ENCODE measurements around the gene CDH1.

Gene CDH1

GRCh38 chr16:68866933-68867332, 129.8 kb downstream of the CDH1 start:
- no peak for DNase-seq

- DNase-seq: no peak
These were observed 132.5 kb downstream of the CDH1 start for GRCh38 chr16:68869492-68870088.

- no peak for DNase-seq
These were observed 136.8 kb downstream of the CDH1 start for GRCh38 chr16:68873635-68874471.

GRCh38 chr16:68875871-68876270, 138.8 kb downstream of the CDH1 start:
- no peak for DNase-seq

DNA sequence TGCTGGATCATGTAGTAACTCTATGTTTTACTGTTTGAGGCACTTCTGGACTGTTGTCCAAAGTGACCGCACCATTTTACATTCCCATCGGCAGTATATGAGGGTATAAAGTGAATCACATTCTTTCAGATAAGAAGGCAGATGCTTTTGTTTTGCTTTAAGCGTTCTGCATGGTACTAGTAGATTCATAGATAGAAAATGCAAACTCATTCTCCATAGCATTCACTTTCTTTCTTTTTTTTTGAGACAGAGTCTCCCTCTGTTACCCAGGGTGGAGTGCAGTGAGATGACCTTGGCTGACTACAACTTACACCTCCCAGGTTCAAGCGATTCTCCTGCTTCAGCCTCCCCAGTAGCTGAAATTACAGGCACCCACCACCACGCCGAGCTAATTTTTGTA, 146.6 kb downstream of the CDH1 start:
- DNase-seq: no peak

DNA sequence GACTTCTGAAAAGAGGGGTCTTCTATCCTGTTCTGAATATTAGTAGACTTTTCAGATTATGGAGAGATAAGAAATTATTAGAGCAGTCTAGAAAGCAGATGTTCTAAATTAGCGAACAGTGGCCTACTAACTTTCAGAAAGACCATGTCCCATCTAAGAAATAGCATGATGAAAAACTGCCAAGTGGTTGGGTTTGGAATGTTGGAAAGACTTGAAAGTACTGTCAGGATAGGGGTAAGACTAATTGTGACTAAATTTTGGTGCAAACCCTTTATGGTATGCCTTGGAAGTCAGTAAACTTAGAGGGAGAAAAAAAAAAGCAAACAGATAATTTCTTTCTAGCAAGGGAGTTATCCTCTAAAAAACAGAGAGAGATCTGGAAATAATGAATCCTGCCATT, 147.3 kb downstream of the CDH1 start:
- DNase-seq: no peak
